Measurements from ENCODE around the gene POLE2.
"Not testable (repeated sequence)": the region's sequence is repeated elsewhere in the genome, so short reads cannot be mapped to it uniquely, and the experiment has no call there.

POLE2 gene

DNA sequence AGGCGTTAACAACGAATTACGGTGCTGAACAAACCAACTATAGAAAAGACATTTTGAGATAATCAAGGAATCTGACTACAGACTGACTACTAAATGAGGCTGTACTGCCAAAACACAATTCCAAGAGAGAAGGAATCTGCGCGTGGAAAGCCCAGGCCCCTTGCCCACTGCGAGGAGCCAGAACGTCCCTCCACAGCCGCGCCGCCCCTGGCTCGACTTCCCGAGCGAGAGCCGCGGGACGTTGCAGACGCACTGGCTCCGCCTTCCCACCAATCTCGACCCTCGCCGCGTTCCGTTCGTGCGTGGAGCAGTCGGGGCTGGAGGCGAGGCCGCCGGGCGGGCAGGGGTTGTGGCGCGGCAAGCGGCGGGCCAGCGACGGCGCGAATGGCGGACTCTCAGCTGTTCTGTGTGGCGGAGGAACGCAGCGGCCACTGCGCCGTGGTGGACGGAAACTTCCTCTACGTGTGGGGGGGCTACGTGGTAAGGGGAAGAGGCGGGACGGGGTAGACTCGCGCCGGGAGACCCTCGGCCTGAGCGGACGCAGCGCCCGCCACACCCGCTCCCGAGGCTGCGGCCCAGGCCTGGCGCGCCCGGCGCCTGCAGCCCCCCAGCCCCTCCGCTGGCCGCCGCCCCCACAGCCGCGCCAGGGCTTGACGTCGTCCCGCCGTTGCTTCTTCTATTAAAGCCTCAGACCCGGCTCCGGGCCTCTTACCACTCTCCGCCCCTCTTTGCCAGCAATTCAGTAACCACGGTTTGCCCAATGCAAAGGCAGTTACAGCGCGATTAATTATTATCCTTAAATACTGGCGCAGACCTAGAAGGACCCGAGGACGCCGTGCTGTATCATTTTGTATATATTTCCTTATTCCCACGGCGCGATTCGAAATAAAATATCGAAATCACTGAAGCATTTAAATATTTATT lies 5.1 kb upstream of the POLE2 start, which contains the start of gene KLHDC1:
Gene KLHDC1, plus strand, starts transcription at position 310 of the 924 bp plus-strand sequence. Its CDS starts 75 bp downstream, at position 385.
- Histone ChIP-seq H3K27ac (ENCODE audit: low read length) (no peak within 1 kb of the TSS), H3K4me1 (ENCODE audit: control insufficient read depth, low read depth, low read length) (peaks cover 14% of the 10 kb centered on the region), H3K9ac (ENCODE audit: low read length) (peak within 1 kb of the TSS; percentile 66), H3K27me3 (ENCODE audit: control insufficient read depth, insufficient read depth, low read length) (peaks cover 39% of the 10 kb centered on the region), H3K36me3 (ENCODE audit: control insufficient read depth, low read depth, low read length) (no peaks in the 10 kb centered on the region), H3K4me3 (ENCODE audit: low read length) (peak within 1 kb of the TSS; percentile 76), H3K9me3 (ENCODE audit: control insufficient read depth, low read depth, low read length) (no peaks in the 10 kb centered on the region)

DNA sequence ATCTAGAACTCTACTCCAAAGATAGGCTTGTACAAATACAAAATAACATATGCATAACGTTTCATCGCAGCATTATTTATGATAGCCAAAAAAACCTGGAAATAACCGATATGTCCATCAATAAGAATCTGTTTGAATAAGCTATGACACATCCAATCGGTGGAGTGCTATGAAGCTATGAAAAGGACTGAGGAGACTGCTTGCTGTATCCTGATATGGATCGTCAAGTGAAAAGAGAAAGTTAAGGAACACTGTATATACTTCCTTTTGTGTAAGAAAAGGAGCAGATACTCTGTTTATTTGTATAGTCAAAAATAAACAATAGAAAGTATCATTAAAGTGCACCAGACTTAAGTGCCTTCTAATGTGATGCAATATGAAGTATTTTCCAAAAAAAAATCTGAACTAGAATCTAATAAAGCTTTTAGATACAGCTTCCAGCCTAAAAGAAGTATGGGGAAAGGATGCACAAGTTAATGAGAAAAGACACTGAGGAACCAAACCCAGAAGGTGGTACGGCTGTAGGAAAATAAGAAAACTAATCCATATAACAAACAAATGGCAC lies 4.3 kb upstream of the POLE2 start:
- Histone ChIP-seq H3K36me3 (ENCODE audit: control insufficient read depth, low read depth, low read length) (no peaks in the 10 kb centered on the region), H3K4me1 (ENCODE audit: control insufficient read depth, low read depth, low read length) (peaks cover 14% of the 10 kb centered on the region), H3K27ac (ENCODE audit: low read length) (no peak overlapping the region), H3K9ac (ENCODE audit: low read length) (peak overlapping the region; percentile 66), H3K27me3 (ENCODE audit: control insufficient read depth, insufficient read depth, low read length) (peaks cover 39% of the 10 kb centered on the region), H3K4me3 (ENCODE audit: low read length) (peak overlapping the region; percentile 76), H3K9me3 (ENCODE audit: control insufficient read depth, low read depth, low read length) (no peaks in the 10 kb centered on the region)

- H3K27ac ChIP-seq (ENCODE audit: low read length): no peak overlapping the region
- H3K9me3 ChIP-seq (ENCODE audit: control insufficient read depth, low read depth, low read length): no peaks in the 10 kb centered on the region
- peaks cover 39% of the 10 kb centered on the region for H3K27me3 ChIP-seq (ENCODE audit: control insufficient read depth, insufficient read depth, low read length)
- no peaks in the 10 kb centered on the region for H3K36me3 ChIP-seq (ENCODE audit: control insufficient read depth, low read depth, low read length)
- no peak overlapping the region for H3K4me3 ChIP-seq (ENCODE audit: low read length)
- H3K9ac ChIP-seq (ENCODE audit: low read length): no peak overlapping the region
- H3K4me1 ChIP-seq (ENCODE audit: control insufficient read depth, low read depth, low read length): peaks cover 14% of the 10 kb centered on the region
These were observed 3.0 kb upstream of the POLE2 start for GRCh38 chr14:49691031-49691430.

DNA sequence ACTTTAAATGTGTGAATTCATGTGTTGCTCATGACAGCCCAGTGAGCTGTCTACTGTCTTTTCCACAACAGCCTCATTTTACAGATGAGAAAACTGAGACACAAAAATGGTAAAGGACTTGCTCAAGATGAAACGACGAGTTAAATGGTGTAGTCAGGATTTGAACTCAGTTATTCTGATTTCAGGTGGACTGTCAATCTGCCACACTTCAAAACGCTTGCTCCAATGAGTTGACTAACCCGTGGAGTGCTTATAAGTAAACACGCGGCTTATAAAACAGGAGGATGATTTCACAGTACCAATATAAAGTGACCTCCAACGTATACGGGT lies 652 bp upstream of the POLE2 start:
- Histone ChIP-seq H3K9me3 (ENCODE audit: control insufficient read depth, low read depth, low read length) (no peaks in the 10 kb centered on the region), H3K36me3 (ENCODE audit: control insufficient read depth, low read depth, low read length) (no peaks in the 10 kb centered on the region), H3K9ac (ENCODE audit: low read length) (peak overlapping the region; percentile 85), H3K27me3 (ENCODE audit: control insufficient read depth, insufficient read depth, low read length) (peaks cover 33% of the 10 kb centered on the region), H3K4me3 (ENCODE audit: low read length) (peak overlapping the region; percentile 78), H3K27ac (ENCODE audit: low read length) (no peak overlapping the region), H3K4me1 (ENCODE audit: control insufficient read depth, low read depth, low read length) (peaks cover 14% of the 10 kb centered on the region)

DNA sequence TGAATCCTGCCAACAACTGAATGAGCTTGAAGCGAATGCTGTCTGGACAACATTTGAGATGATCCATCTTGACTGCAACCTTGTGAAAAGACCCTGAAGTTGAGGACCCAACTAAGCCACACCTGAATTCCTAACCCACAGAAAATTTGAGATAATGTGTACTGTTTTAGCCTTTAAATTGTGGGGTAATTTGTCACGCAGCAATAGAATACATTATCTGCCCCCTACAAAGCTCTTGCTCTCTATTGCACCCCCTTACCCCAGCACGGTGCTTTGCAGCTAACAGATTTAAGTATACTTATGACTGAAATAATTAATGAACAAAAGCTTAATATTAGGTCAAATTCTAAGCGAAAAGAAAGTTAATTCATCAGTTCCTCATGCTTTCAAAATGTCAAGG lies 1.6 kb downstream of the POLE2 start:
- peaks cover 12% of the 10 kb centered on the region for H3K27me3 ChIP-seq (ENCODE audit: control insufficient read depth, insufficient read depth, low read length)
- H3K9me3 ChIP-seq (ENCODE audit: control insufficient read depth, low read depth, low read length): no peaks in the 10 kb centered on the region
- no peak overlapping the region for H3K9ac ChIP-seq (ENCODE audit: low read length)
- H3K4me3 ChIP-seq (ENCODE audit: low read length): no peak overlapping the region
- H3K4me1 ChIP-seq (ENCODE audit: control insufficient read depth, low read depth, low read length): peaks cover 5% of the 10 kb centered on the region
- no peak overlapping the region for H3K27ac ChIP-seq (ENCODE audit: low read length)
- H3K36me3 ChIP-seq (ENCODE audit: control insufficient read depth, low read depth, low read length): peaks cover 3% of the 10 kb centered on the region

DNA sequence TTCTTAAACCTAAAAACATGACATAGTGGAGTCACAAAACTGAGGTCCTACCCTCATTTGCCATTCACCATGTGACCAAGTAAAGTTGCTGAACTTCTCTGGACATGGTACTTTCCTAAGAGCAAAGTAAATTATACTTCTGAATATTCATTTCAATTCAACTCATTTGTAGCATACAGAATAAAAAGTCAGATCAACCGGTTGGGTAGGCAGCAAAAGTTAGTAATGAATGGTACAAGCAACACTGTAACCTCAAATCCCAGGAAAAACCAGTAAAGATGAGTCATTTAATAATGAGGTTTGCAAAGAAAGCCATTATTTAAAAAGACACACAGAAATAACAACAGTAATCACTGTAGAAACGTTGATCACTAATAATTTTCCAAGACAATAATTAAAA lies 8.7 kb downstream of the POLE2 start:
- Histone ChIP-seq H3K36me3 (ENCODE audit: control insufficient read depth, low read depth, low read length) (peaks cover 29% of the 10 kb centered on the region), H3K4me1 (ENCODE audit: control insufficient read depth, low read depth, low read length) (no peaks in the 10 kb centered on the region), H3K9ac (ENCODE audit: low read length) (no peak overlapping the region), H3K27me3 (ENCODE audit: control insufficient read depth, insufficient read depth, low read length) (no peaks in the 10 kb centered on the region), H3K4me3 (ENCODE audit: low read length) (no peak overlapping the region), H3K27ac (ENCODE audit: low read length) (no peak overlapping the region), H3K9me3 (ENCODE audit: control insufficient read depth, low read depth, low read length) (no peaks in the 10 kb centered on the region)

GRCh38 chr14:49677643-49678042 lies 10.4 kb downstream of the POLE2 start:
- H3K36me3 ChIP-seq (ENCODE audit: control insufficient read depth, low read depth, low read length): peaks cover 33% of the 10 kb centered on the region

DNA sequence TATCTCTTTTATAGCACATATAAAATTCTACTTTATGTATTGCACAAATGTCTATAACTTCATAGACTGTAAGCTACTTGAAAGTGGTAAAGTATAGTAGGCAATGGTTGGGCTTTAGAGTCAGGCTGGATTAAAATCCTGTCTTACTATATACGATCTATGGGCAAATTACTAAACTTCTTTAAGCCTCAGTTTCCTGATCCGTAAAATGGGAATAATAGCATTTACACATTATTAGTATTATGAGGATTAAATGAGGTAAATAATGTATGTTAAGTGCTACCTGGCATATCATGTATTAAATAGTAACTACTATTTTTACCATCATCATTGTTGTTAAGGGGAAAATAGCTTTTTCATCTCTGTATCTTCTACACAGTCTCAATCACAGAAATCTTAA lies 14.4 kb downstream of the POLE2 start:
- Histone ChIP-seq H3K9ac (ENCODE audit: low read length) (no peak overlapping the region), H3K27me3 (ENCODE audit: control insufficient read depth, insufficient read depth, low read length) (no peaks in the 10 kb centered on the region), H3K4me3 (ENCODE audit: low read length) (no peak overlapping the region), H3K4me1 (ENCODE audit: control insufficient read depth, low read depth, low read length) (no peaks in the 10 kb centered on the region), H3K9me3 (ENCODE audit: control insufficient read depth, low read depth, low read length) (no peaks in the 10 kb centered on the region), H3K27ac (ENCODE audit: low read length) (no peak overlapping the region), H3K36me3 (ENCODE audit: control insufficient read depth, low read depth, low read length) (peaks cover 21% of the 10 kb centered on the region)

More at GRCh38 chr14:49677643-49678042, 10.4 kb downstream of the POLE2 start:
- Histone ChIP-seq H3K9me3 (ENCODE audit: control insufficient read depth, low read depth, low read length) (no peaks in the 10 kb centered on the region), H3K9ac (ENCODE audit: low read length) (no peak overlapping the region), H3K4me1 (ENCODE audit: control insufficient read depth, low read depth, low read length) (no peaks in the 10 kb centered on the region), H3K27me3 (ENCODE audit: control insufficient read depth, insufficient read depth, low read length) (no peaks in the 10 kb centered on the region), H3K4me3 (ENCODE audit: low read length) (no peak overlapping the region), H3K27ac (ENCODE audit: low read length) (no peak overlapping the region)

GRCh38 chr14:49670475-49670874 lies 17.5 kb downstream of the POLE2 start:
- Histone ChIP-seq H3K9me3 (ENCODE audit: control insufficient read depth, low read depth, low read length) (no peaks in the 10 kb centered on the region), H3K27me3 (ENCODE audit: control insufficient read depth, insufficient read depth, low read length) (no peaks in the 10 kb centered on the region), H3K27ac (ENCODE audit: low read length) (no peak overlapping the region), H3K36me3 (ENCODE audit: control insufficient read depth, low read depth, low read length) (peaks cover 14% of the 10 kb centered on the region), H3K9ac (ENCODE audit: low read length) (no peak overlapping the region), H3K4me3 (ENCODE audit: low read length) (no peak overlapping the region), H3K4me1 (ENCODE audit: control insufficient read depth, low read depth, low read length) (no peaks in the 10 kb centered on the region)

DNA sequence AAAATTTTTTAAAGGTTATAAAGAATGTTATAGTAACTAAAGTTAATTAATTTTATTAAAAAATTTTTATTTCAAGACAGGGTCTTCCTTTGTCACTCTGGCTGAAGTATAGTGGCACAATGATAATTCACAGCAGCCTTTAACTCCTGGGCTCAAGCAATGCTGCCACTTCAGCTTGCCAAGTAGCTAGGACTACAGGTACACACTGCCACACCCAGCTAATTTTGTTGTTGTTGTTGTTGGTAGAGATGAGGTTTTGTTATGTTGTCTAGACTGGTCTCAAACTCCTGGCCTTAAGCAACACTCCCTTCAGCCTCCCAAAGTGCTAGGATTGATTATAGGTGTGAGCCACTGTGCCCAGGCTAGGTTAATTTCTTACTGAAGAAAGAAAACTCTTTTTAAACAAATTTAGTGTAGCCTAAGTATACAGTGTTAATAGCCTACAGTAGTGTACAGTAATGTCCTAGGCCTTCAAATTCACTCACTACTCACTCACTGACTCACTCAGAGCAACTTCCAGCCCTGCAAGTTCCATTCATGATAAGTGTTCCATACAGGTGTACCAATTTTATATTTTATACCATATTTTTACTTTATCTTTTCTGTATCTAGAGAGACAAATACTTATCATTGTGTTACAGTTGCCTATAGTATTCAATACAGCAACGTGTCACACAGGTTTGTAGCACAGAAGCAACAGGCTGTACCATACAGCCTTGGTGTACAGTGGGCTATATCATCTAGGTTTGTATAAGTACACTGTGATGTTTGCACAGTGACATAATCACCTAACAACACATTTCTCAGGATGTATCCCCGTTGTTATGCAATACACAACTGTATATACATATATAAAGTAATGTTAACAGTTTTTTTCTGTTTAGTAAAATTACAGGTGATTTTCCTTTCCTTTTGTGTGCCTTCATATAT lies 28.2 kb downstream of the POLE2 start:
- no peaks in the 10 kb centered on the region for H3K4me1 ChIP-seq (ENCODE audit: control insufficient read depth, low read depth, low read length)
- no peaks in the 10 kb centered on the region for H3K27me3 ChIP-seq (ENCODE audit: control insufficient read depth, insufficient read depth, low read length)
- no peaks in the 10 kb centered on the region for H3K9me3 ChIP-seq (ENCODE audit: control insufficient read depth, low read depth, low read length)
- no peak overlapping the region for H3K27ac ChIP-seq (ENCODE audit: low read length)
- H3K4me3 ChIP-seq (ENCODE audit: low read length): no peak overlapping the region
- peaks cover 9% of the 10 kb centered on the region for H3K36me3 ChIP-seq (ENCODE audit: control insufficient read depth, low read depth, low read length)
- no peak overlapping the region for H3K9ac ChIP-seq (ENCODE audit: low read length)

DNA sequence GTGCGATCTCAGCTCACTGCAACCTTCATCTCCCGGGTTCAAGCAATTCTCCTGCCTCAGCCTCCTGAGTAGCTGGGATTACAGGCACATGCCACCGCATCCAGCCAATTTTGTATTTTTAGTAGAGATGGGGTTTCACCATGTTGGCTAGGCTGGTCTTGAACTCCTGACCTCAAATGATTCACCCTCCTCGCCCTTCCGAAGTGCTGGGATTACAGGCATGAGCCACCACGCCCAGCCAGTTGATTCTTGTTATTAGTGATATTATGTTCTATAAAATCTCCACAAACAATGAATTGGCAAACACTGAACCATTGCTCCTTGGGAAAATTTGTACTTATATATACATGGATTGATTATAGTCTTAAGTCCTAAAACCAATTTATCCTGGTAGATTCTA lies 30.5 kb downstream of the POLE2 start:
- H3K36me3 ChIP-seq (ENCODE audit: control insufficient read depth, low read depth, low read length); H3K27ac ChIP-seq (ENCODE audit: low read length); H3K4me1 ChIP-seq (ENCODE audit: control insufficient read depth, low read depth, low read length); H3K27me3 ChIP-seq (ENCODE audit: control insufficient read depth, insufficient read depth, low read length); H3K9ac ChIP-seq (ENCODE audit: low read length); H3K4me3 ChIP-seq (ENCODE audit: low read length); H3K9me3 ChIP-seq (ENCODE audit: control insufficient read depth, low read depth, low read length): not testable (repeated sequence)

All from iPS-18a (cell line).